HG02623 (cell line): ENCODE data around the gene ETNK1.

ENCODE experiments used
- ATAC-seq: cut with Tn5 transposase; IDR thresholded peaks from one replicate; pipeline ENCODE4 v1.9.1; 2021; ENCODE audit warnings: moderate library complexity; ENCODE audit not compliant: unreplicated experiment

ETNK1 gene

GRCh38 chr12:22731236-22731635 lies 106.3 kb downstream of the ETNK1 start:
- ATAC-seq: no peak

GRCh38 chr12:22733756-22734155 lies 108.8 kb downstream of the ETNK1 start:
- ATAC-seq: no peak

DNA sequence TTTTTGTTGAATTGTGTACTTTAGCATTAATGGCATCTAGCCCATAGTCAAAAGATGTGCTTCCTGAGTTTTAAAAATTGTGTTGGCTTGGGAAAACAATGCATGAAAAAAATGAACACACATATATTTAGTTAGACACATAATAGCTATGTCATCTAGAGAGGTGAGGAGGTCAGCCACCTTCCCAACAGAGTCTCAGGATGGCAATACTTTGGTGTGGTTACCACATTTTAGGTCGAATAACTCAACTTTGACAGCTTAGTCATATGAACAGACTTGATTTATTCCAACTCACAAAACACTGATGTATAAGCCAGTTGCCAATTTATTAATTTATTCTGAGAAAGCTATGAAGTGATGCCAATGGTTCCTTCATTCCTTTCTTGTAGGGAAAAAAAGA lies 114.0 kb downstream of the ETNK1 start:
- no peak for ATAC-seq
